Tongue (tissue), 2 donors: ENCODE measurements around the gene ETHE1. TPM values are rescaled to one million over a fixed set of nuclear protein-coding genes. Genes with fewer than 3 reads are reported as not detected.
"Not testable (repeated sequence)": the region's sequence is repeated elsewhere in the genome, so short reads cannot be mapped to it uniquely, and the experiment has no call there.

Experiments used
- DNase-seq: peaks from one replicate; pipeline ENCODE4 v3.0.0-alpha.2; 2015
- total RNA-seq: library from RNA; depleted of rRNA; stranded (reverse); fragments of >200 nt; gene quantifications from one replicate; pipeline ENCODE4 v1.2.3, GENCODE V29; 2014

The ETHE1 gene
- total RNA-seq, 1 donor from 2014 or later, result 28.2 TPM

GRCh38 chr19:43523696-43524095 is 3.3 kb downstream of the ETHE1 start:
- not testable (repeated sequence) for DNase-seq

DNA sequence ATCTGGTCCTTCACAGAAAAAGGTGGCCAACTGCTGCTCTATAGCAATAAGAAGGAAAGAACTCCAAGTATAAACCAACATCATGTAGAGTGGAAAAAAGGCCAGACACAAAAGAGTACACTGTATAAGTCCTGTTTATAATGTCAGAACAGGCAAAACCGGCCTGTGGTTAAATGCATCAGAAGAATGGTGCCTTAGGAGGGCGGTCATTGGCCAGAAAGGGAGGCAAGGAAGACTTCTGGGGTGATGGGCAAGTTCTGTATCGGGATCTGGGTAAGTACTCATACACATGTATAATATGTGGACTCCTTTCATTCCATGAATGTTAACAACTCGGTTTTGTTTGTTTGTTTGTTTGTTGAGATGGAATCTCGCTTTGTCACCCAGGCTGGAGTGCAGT is 4.1 kb downstream of the ETHE1 start:
- no peak for DNase-seq

GRCh38 chr19:43519436-43520088 is 7.4 kb downstream of the ETHE1 start:
- DNase-seq, result peak; percentile 95

- no peak for DNase-seq
These were observed 8.9 kb downstream of the ETHE1 start for GRCh38 chr19:43518051-43518450.

GRCh38 chr19:43512399-43512798 is 14.6 kb downstream of the ETHE1 start:
- not testable (repeated sequence) for DNase-seq

DNA sequence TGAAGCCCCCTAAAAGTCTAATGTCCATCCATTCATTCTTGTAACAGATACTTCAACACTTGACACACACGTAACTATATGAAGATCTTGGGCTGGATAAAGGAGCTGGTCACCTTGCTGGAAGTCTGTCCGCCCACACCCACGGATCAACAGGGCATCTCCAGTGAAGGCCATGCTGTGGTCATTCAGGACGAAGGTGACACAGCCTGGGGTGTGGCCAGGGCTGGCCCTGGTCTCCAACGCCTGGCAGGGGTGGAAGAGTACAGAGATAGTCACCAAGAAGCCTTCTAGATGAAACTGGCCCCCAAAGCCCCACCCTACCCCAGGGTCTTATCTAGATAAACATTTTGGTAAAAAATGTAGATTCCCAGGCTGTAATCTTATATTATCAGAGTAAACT is 15.7 kb downstream of the ETHE1 start:
- DNase-seq, result no peak

DNA sequence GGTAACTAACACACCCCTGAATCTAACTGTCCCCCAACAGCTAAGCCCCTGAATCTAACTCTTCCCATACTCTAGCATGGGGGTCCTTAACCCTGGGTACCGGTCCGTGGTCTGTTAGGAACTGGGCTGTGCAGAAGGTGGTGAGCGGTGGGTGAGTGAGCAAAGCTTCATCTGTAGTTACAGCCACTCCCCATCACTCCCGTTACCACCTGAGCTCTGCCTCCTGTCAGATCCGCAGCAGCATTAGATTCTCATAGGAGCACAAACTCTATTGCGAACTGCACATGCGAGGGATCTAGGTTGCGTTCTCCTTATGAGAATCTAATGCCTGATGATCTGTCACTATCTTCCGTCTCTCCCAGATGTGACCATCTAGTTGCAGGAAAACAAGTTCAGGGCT is 16.3 kb downstream of the ETHE1 start:
- no peak for DNase-seq

DNA sequence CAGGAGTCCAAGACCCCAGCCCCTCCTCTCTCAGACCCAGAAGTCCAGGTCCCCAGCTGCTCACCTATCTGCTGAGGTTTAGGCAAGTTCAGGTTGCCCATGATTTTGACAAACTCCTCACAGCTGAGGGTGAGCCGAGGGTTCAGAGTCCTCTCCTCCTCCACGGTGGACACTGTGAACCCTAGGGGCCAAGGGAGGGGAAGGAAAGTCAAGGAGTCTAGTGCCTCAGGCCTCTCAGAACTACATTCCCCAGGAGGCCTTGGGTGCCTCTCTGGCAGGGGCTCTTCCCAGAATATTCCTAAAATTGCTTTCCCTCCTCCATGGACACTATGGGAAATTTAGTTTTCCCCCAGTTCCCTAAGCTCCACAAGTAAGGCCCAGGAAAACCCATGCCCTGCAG is 19.1 kb downstream of the ETHE1 start:
- DNase-seq, result no peak

DNA sequence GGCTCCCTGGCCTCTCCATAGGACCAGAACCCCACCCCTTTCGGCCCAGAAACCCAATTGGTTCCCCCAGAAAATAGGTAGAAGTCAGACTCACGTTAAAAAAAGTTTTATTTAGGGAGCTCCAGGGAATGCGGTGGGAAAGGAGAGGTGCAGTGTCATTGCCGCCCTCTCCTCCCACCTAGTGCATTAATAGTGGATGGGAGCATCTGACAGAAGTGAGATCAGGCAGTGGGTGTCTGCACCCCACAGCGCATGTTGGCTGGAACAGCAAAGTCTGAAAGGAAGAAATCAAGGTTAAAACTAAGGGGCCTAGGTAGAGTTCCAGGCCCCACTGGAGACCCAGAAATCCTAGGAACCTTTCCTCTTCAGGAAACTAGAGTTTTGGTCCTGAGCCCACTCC is 20.4 kb downstream of the ETHE1 start:
- no peak for DNase-seq

DNA sequence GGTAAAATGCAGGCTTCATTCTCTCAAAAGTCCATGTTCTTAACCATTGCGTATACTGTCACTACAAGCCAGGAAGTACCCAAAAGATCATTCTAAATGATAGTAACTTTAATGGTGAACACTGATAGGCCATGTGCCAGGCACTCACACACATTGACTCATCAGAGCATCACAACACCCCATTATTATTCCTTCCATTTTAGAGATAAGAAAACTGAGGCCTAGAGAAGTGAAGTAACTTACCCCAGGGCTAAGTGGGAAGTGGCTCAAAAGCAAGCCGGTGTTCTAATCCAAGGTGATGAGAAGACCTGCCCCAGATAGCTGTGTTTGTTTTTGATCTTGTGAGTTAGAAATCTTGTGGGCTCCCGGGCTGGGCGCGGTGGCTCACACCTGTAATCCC is 21.1 kb downstream of the ETHE1 start:
- no peak for DNase-seq

- no peak for DNase-seq
These were observed 21.9 kb downstream of the ETHE1 start for GRCh38 chr19:43505186-43505456.

GRCh38 chr19:43504426-43505185 is 22.4 kb downstream of the ETHE1 start, which contains the start of gene PHLDB3:
PHLDB3 (minus strand) TSS chr19:43504746; CDS start chr19:43504118, 628 bp downstream.
- peak; percentile 43 for DNase-seq

GRCh38 chr19:43503501-43504425 is 23.2 kb downstream of the ETHE1 start:
- peak; percentile 96 for DNase-seq

DNA sequence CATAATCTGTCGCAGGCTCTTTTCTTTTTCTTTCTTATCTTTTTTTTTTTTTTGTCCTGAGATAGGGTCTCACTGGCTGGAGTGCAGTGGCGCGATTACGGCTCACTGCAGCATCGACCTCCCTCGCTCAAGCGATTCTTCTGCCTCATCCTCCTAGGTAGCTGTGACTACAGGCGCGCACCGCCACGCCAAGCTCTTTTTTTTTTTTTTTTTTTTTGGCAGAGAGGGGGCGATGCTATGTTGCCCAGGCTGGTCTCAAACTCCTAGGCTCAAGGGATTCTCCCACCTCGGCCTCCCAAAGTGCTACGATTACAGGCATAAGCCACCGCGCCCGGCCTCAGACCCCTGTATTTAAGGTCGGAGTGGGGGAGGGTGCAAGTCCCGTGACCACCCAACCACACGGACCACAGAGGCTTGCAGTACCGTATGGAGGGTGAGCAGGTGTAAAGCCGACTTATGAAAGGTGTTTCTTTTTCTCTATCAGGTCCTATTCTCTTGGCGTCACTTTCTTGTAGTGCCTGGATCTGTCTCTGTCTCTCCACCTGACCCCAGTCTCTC is 24.5 kb downstream of the ETHE1 start:
- no peak for DNase-seq

DNA sequence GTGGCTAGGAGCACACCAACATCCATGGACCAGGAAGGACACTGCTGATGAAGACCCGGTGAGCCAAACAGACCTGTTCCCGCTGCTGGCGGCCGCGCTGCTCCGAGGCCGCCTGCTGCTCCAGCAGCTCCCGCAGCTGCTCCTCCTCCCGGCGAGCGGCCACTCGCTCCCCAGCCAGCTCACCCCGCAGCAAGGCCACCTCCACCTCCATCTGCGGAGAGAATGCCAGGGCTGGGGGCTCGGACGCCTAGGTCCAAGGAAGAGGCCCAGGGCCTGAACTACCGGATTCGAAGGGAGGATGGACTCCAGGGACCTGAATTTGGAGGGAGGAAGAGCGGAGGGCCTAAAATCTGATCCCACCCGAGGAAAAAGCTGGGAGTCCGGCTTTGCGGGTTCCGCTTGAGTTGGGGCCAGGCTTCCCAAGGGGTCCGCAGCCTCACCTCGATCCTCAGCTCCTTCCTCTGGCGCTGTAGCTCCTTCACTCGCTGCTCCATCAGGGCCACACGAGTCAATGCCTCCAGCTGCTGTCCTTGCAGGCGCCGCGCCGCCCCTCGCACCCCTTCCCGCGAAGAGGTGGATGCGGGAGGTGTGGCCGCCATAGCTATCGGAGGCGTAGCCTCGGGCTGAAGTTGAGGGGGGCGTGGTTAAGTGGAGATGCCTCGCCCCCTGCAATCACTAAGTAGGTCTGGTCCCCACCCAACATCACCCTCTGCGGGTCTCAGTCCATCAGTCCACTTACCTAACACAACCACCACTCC is 25.2 kb downstream of the ETHE1 start:
- DNase-seq, result peak; percentile 26

- no peak for DNase-seq
These were observed 28.0 kb downstream of the ETHE1 start for GRCh38 chr19:43499042-43499441.

DNA sequence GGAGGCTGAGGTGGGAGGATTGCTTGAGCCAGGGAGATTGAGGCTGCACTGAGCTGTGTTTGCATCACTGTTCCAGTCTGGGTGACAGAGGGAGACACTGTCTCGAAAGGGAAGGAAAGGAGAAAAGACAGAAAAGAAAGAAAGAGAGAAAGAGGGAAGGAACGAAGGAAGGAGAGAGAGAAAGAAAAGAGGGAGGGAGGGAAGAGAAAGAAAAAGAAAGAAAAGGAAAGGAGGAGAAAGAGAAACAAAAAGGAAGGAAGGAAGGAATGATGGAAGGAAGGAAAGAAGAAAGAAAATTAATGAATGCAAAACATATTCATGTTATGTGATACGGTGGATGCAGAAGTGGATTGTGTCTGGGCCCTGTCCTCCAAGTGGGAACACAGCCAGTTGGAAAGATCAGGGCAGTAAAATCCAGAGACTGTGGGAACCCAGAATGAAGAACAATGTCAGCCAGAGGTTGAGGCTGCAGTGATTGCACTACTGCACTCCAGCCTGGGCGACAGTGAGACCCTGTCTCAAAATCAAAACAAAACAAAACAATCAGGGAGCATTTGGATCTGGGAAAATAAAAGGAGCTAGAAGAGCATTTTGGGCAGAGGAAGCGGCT is 28.7 kb downstream of the ETHE1 start:
- peak; percentile 70 for DNase-seq

DNA sequence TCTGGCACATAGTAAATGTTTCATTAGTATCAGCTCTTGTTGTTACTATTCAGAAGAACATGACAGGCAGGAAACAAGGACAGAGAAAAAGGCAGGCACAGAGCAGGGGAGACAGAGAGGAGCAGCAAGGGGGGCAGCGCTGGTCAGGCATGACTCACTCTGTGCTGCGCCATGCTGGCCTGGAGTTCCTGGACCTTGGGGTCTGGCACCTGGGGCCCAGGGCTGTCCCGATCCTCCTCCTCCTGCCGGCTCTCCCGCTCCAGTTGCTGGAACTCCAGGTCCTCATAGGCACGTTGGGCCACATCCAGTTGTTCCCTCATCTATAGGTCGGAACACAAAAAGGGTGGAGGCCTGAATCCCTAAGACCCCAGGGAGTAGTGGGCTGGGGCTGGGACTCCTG is 30.0 kb downstream of the ETHE1 start:
- DNase-seq, result no peak

DNA sequence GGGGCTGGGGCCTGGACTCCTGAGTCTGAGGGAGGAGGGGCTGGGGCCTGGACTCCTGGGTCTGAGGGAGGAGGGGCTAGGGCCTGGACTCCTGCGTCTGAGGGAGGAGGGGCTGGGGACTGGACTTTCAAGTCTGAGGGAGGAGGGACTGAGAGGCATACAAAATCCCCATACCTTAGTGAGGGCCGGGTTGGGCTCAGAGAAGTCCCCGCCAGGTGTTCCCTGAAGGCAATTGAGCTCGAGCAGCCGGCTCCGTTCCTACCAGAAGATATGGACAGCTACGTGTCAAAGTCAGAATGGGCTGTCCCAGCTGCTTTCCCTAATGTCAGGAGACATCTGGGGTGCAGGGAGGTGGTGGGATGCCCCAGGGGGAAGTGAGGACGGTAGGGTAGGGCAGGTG is 31.9 kb downstream of the ETHE1 start:
- DNase-seq, result no peak

DNA sequence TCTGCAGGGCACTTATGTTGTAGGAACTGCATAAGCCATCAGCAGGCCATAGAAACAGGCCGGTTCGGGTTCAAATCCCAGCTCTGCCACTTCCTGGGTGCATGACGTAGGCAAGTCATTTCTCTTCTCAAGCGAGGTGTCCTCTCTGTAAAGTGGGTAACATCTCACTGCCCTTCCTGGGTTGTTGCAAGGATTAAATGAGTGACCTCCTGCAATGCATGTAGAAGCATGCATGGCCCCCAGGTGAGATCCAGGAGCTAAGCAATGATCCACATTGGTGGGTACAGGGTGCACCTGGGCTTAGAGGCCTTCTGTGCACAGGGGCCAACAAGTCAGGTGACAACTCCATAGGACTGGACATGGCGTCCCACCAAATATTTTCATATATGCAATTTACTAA is 36.2 kb downstream of the ETHE1 start:
- no peak for DNase-seq

DNA sequence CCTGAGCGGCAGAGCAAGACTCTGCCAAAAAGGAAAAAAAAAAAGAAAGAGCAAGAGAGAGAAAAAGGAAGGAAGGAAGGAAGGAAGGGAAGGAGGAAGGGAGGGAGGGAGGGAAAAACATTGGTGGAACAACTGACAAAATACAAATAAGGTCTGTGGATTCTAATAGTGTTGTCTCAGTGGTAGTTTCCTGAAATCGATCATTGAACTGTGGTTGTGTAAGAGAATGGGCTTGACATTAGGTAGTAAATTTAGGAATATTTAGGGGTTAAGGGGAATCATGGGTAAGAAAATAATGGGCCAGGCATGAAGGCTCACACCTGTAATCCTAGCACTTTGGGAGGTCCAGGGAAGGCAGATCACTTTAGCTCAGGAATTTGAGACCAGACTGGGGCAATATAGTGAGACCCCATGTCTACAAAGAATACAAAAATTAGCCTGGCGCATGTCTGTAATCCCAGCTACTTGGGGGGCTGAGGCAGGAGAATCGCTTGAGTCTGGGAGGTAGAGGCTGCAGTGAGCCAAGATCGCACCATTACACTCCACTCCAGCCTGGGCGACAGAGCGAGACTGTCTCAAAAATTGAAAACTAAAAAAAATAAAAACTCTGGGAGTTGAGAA is 36.9 kb downstream of the ETHE1 start:
- DNase-seq, result no peak
